ENCODE data around the gene RPL37. TPM values are rescaled to one million over a fixed set of nuclear protein-coding genes. Genes with fewer than 3 reads are reported as not detected.

The RPL37 gene
- total RNA-seq, 1 donor from 2014 or later = 219 TPM

DNA sequence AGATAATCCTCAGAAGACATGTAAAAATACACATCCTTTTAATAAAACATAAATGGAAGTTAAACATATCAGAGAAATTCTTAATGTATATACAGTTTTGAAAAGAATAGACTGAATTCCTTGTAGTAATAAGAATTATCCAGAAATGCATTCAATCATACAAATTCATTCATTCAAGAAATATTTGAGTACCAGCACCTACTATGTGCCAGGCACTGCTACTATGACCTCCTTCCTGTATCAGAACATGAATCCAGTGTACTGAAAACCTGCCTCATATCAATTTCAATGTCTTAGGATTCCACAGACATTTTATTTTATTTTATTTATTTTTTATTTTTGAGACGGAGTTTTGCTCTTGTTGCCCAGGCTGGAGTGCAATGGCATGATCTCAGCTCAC is 50.1 kb downstream of the RPL37 start:
- Histone ChIP-seq H3K27me3 (ENCODE audit: control insufficient read depth, insufficient read depth, low read length) (no peaks in the 10 kb centered on the region), H3K36me3 (ENCODE audit: control insufficient read depth, insufficient read depth, low read length) (no peaks in the 10 kb centered on the region), H3K4me3 (ENCODE audit: low read depth, low read length) (no peak overlapping the region)
- DNase-seq (ENCODE audit: low read depth) = no peak
- TF ChIP-seq, protein P1, sequence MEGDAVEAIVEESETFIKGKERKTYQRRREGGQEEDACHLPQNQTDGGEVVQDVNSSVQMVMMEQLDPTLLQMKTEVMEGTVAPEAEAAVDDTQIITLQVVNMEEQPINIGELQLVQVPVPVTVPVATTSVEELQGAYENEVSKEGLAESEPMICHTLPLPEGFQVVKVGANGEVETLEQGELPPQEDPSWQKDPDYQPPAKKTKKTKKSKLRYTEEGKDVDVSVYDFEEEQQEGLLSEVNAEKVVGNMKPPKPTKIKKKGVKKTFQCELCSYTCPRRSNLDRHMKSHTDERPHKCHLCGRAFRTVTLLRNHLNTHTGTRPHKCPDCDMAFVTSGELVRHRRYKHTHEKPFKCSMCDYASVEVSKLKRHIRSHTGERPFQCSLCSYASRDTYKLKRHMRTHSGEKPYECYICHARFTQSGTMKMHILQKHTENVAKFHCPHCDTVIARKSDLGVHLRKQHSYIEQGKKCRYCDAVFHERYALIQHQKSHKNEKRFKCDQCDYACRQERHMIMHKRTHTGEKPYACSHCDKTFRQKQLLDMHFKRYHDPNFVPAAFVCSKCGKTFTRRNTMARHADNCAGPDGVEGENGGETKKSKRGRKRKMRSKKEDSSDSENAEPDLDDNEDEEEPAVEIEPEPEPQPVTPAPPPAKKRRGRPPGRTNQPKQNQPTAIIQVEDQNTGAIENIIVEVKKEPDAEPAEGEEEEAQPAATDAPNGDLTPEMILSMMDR (IDR thresholded peaks at IDR 0.05; ENCODE audit: insufficient read depth, low read length, poor library complexity, severe bottlenecking) = no peak

GRCh38 chr5:40784027-40784653 is 50.9 kb downstream of the RPL37 start:
- H3K27me3 ChIP-seq (ENCODE audit: control insufficient read depth, insufficient read depth, low read length) = no peaks in the 10 kb centered on the region
- TF ChIP-seq, protein P1 (IDR thresholded peaks at IDR 0.05; ENCODE audit: insufficient read depth, low read length, poor library complexity, severe bottlenecking) = no peak
- DNase-seq (ENCODE audit: low read depth) = no peak
- no peak overlapping the region for H3K4me3 ChIP-seq (ENCODE audit: low read depth, low read length)
- H3K36me3 ChIP-seq (ENCODE audit: control insufficient read depth, insufficient read depth, low read length) = no peaks in the 10 kb centered on the region

DNA sequence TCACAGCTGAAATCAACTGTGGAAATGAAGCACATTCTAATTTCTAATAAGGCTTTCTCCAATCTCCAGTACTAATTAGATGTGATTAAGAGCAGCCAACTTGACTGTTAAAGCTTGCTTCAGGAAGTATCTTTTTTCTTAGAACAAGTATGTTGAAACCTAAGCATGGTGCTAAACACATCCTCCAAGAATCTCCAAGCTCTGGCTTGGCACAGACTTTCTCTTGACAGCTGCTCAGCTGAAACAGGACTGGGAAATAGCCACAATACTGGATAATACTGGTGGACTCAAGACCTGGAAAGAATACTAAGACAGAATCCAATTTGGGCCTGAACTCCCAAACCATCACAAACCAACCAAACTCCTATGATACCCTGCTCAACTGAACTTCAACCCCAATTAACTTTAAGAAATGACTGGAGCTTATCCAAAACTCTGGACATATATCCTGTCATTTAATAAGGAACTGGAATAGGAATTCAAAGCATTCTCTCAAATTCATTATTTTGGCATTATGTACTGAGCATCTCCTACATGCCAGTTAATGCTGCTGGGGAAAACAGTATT is 53.1 kb downstream of the RPL37 start:
- no peak for DNase-seq (ENCODE audit: low read depth)
- H3K27me3 ChIP-seq (ENCODE audit: control insufficient read depth, insufficient read depth, low read length) = no peaks in the 10 kb centered on the region
- no peak overlapping the region for H3K4me3 ChIP-seq (ENCODE audit: low read depth, low read length)
- no peaks in the 10 kb centered on the region for H3K36me3 ChIP-seq (ENCODE audit: control insufficient read depth, insufficient read depth, low read length)
- TF ChIP-seq, protein P1 (IDR thresholded peaks at IDR 0.05; ENCODE audit: insufficient read depth, low read length, poor library complexity, severe bottlenecking) = no peak

DNA sequence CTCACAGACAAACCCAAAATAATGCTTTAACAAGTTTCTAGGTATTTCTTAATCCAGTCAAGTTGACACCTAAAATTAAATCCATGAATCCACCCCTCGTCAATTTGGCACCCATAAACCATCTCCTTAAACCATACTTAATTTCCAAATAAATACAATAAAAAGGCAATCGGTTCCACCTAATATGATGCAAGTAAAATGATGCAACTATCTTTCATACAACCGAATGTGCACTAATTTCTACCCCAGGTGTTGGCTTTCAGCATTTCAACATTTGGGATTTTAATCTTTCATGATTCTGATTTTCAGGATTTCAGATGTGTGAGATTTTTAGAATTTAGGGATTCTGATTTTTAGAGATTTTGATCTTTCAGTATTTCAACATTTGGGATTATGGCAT is 54.2 kb downstream of the RPL37 start:
- TF ChIP-seq, protein P1 (IDR thresholded peaks at IDR 0.05; ENCODE audit: insufficient read depth, low read length, poor library complexity, severe bottlenecking) = no peak
- no peaks in the 10 kb centered on the region for H3K27me3 ChIP-seq (ENCODE audit: control insufficient read depth, insufficient read depth, low read length)
- no peak for DNase-seq (ENCODE audit: low read depth)
- no peaks in the 10 kb centered on the region for H3K36me3 ChIP-seq (ENCODE audit: control insufficient read depth, insufficient read depth, low read length)
- H3K4me3 ChIP-seq (ENCODE audit: low read depth, low read length) = no peak overlapping the region

DNA sequence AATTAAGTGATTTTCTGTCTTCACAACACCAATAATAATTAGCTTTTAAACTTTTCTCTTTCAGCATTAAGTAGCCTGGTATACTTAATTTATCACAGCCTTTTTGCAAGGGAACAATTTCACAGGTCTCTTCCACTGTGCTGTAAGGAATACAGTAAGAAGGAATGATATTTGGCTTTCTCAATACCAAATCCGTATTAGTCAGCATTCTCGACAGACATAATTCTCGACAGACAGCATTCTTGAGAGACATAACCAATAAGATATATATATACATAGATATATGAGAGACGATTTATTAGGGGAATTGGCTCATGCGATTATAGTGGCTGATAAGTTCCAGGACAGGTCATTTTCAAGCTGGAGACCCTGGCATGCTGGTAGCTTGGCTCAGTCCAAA is 54.8 kb downstream of the RPL37 start:
- Histone ChIP-seq H3K27me3 (ENCODE audit: control insufficient read depth, insufficient read depth, low read length) (no peaks in the 10 kb centered on the region), H3K36me3 (ENCODE audit: control insufficient read depth, insufficient read depth, low read length) (no peaks in the 10 kb centered on the region), H3K4me3 (ENCODE audit: low read depth, low read length) (no peak overlapping the region)
- no peak for DNase-seq (ENCODE audit: low read depth)
- TF ChIP-seq, protein P1 (IDR thresholded peaks at IDR 0.05; ENCODE audit: insufficient read depth, low read length, poor library complexity, severe bottlenecking) = no peak

GRCh38 chr5:40779561-40779960 is 55.5 kb downstream of the RPL37 start:
- no peaks in the 10 kb centered on the region for H3K27me3 ChIP-seq (ENCODE audit: control insufficient read depth, insufficient read depth, low read length)
- no peaks in the 10 kb centered on the region for H3K36me3 ChIP-seq (ENCODE audit: control insufficient read depth, insufficient read depth, low read length)
- no peak for DNase-seq (ENCODE audit: low read depth)
- H3K4me3 ChIP-seq (ENCODE audit: low read depth, low read length) = no peak overlapping the region
- TF ChIP-seq, protein P1 (IDR thresholded peaks at IDR 0.05; ENCODE audit: insufficient read depth, low read length, poor library complexity, severe bottlenecking) = no peak

Measured in kidney epithelial cell (primary cell).